IMR-90 (cell line): Measurements from ENCODE around the gene CDC20B. TPM values are rescaled to one million over a fixed set of nuclear protein-coding genes. Genes with fewer than 3 reads are reported as not detected.
A peak's percentile ranks its signal among the peaks of the same experiment; 100 is the strongest.

Experiments
- ATAC-seq: fragments of 200-7000 bp; cut with Tn5 transposase; 2 replicates; pipeline ENCODE4 v1.9.1; 2020; ENCODE audit warnings: low read depth, mild to moderate bottlenecking, moderate library complexity
- BruUV-seq: library from RNA; stranded (reverse); fragments of 400-500 nt; replicated peaks from 2 replicates; lab custom pipeline; 2021; lab: Mats Ljungman, UMichigan
- CTCF ChIA-PET: fragments of 300-600 bp; formaldehyde crosslinking; extraction: SDS; loops from one replicate; lab custom pipeline; 2021; ENCODE audit warnings: antibody characterized with exemption; lab: Yijun Ruan, JAX
- POLR2A ChIA-PET: fragments of 300-600 bp; sonication (Branson Sonifier 250); formaldehyde crosslinking; loops from one replicate; lab custom pipeline; 2022; ENCODE audit warnings: antibody characterized with exemption; ENCODE audit not compliant: unreplicated experiment; lab: Charles Lee
- DNase-seq: peaks from one replicate; pipeline ENCODE4 v3.0.0; 2013
- H2AFZ ChIP-seq: replicated peaks from 2 replicates; pipeline ENCODE3; 2013; ENCODE audit warnings: low read length, mild to moderate bottlenecking; ENCODE audit not compliant: poor library complexity
- H2AK5ac ChIP-seq: 2 replicates; pipeline ENCODE4 v1.6.1; 2013; ENCODE audit warnings: low read depth, low read length, inconsistent platforms
- H2AK9ac ChIP-seq: replicated peaks from 2 replicates; pipeline ENCODE3; 2013; ENCODE audit warnings: mild to moderate bottlenecking, low read depth, low read length, moderate library complexity; ENCODE audit not compliant: poor library complexity
- H2BK120ac ChIP-seq: 2 replicates; pipeline ENCODE4 v1.6.1; 2013; ENCODE audit warnings: low read depth, low read length, inconsistent platforms
- H2BK15ac ChIP-seq: 3 replicates; pipeline ENCODE4 v1.6.1; 2013; ENCODE audit warnings: low read depth, low read length, inconsistent platforms
- H2BK20ac ChIP-seq: 2 replicates; pipeline ENCODE4 v1.6.1; 2013; ENCODE audit warnings: low read depth, mild to moderate bottlenecking, inconsistent platforms, low read length, moderate library complexity
- H2BK5ac ChIP-seq: 2 replicates; pipeline ENCODE4 v1.6.1; 2013; ENCODE audit warnings: mild to moderate bottlenecking, low read depth, low read length, inconsistent platforms; ENCODE audit not compliant: poor library complexity, severe bottlenecking
- H3K14ac ChIP-seq: replicated peaks from 2 replicates; pipeline ENCODE4 v1.6.1; 2013; ENCODE audit warnings: low read depth, low read length, inconsistent platforms
- H3K18ac ChIP-seq: 2 replicates; pipeline ENCODE4 v1.6.1; 2013; ENCODE audit warnings: low read depth, low read length, control low read depth
- H3K23ac ChIP-seq: 2 replicates; pipeline ENCODE4 v1.6.1; 2013; ENCODE audit warnings: low read depth, low read length, inconsistent platforms
- H3K27ac ChIP-seq: 2 replicates; pipeline ENCODE4 v1.5.1; 2013; ENCODE audit warnings: mild to moderate bottlenecking, control low read depth, low read length; ENCODE audit not compliant: insufficient read depth
- H3K27me3 ChIP-seq: 2 replicates; pipeline ENCODE4 v1.6.1; 2013; ENCODE audit warnings: low read length; ENCODE audit not compliant: control insufficient read depth, insufficient read depth
- H3K36me3 ChIP-seq: 2 replicates; pipeline ENCODE4 v1.6.1; 2013; ENCODE audit warnings: low read length, mixed read lengths; ENCODE audit not compliant: control insufficient read depth, insufficient read depth
- H3K4ac ChIP-seq: 2 replicates; pipeline ENCODE4 v1.6.1; 2013; ENCODE audit warnings: low read depth, low read length, inconsistent platforms
- H3K4me1 ChIP-seq: 2 replicates; pipeline ENCODE4 v1.6.1; 2013; ENCODE audit warnings: low read length, mixed read lengths; ENCODE audit not compliant: control insufficient read depth, insufficient read depth
- H3K4me2 ChIP-seq: 2 replicates; pipeline ENCODE4 v1.6.1; 2013; ENCODE audit warnings: low read depth, mild to moderate bottlenecking, control low read depth, low read length, moderate library complexity
- H3K4me3 ChIP-seq: 2 replicates; pipeline ENCODE4 v1.5.1; 2013; ENCODE audit warnings: low read depth, mild to moderate bottlenecking, control low read depth, low read length, moderate library complexity; ENCODE audit not compliant: insufficient read depth
- H3K56ac ChIP-seq: 2 replicates; pipeline ENCODE4 v1.6.1; 2013; ENCODE audit warnings: low read length, inconsistent platforms; ENCODE audit not compliant: insufficient read depth; ENCODE audit errors: extremely low read depth
- H3K79me1 ChIP-seq, 2 experiments: 2 replicates each; pipeline ENCODE4 v1.6.1; 2013; ENCODE audit warnings: low read length in 2 of 2, inconsistent platforms in 1 of 2, low read depth in 1 of 2
- H3K9ac ChIP-seq: 2 replicates; pipeline ENCODE4 v1.6.1; 2013; ENCODE audit warnings: low read depth, low read length, control low read depth
- H3K9me1 ChIP-seq: 2 replicates; pipeline ENCODE4 v1.6.1; 2013; ENCODE audit warnings: low read length, inconsistent platforms; ENCODE audit not compliant: insufficient read depth
- H3K9me3 ChIP-seq: 2 replicates; pipeline ENCODE4 v1.6.1; 2013; ENCODE audit warnings: low read length; ENCODE audit not compliant: control insufficient read depth, insufficient read depth
- H4K20me1 ChIP-seq: 2 replicates; pipeline ENCODE4 v1.6.1; 2013; ENCODE audit warnings: low read length, inconsistent platforms; ENCODE audit not compliant: insufficient read depth
- H4K5ac ChIP-seq: 2 replicates; pipeline ENCODE4 v1.6.1; 2013; ENCODE audit warnings: mild to moderate bottlenecking, low read depth, low read length, control low read depth
- H4K8ac ChIP-seq, 2 experiments: 2 replicates each; pipeline ENCODE4 v1.6.1; 2013; ENCODE audit warnings: low read depth in 2 of 2, low read length in 2 of 2, control low read depth in 1 of 2, inconsistent platforms in 1 of 2
- H4K91ac ChIP-seq: 2 replicates; pipeline ENCODE4 v1.6.1; 2013; ENCODE audit warnings: low read depth, low read length, inconsistent platforms; ENCODE audit not compliant: insufficient read depth
- FOS ChIP-seq: fragments of 150-350 bp; IDR thresholded peaks from 2 replicates; pipeline ENCODE4 v1.6.1; 2016; ENCODE audit warnings: low read depth, low read length
- RAD21 ChIP-seq: IDR thresholded peaks from 2 replicates; pipeline ENCODE4 v1.6.1; 2012; ENCODE audit warnings: low read length, improper control_type of control experiment
- WGBS, 2 experiments: methylation state at CpG; one replicate each; pipeline versions ENCODE4 v1.1.5 to v1.1.7; 2013; ENCODE audit warnings: missing lambda C conversion rate in 2 of 2; ENCODE audit not compliant: insufficient read length in 1 of 2; ENCODE audit errors: extremely low coverage in 2 of 2; 5-methylcytosine and 5-hydroxymethylcytosine counted together
- dilution Hi-C: fragments of 300-500 bp; cut with HindIII; formaldehyde crosslinking; loops from one replicate; pipeline ENCODE4 v1.14.3; 2018; ENCODE audit warnings: low sequenced_read_pairs; ENCODE audit not compliant: unreplicated experiment
- in situ Hi-C: fragments of 300-500 bp; cut with MboI; formaldehyde crosslinking; loops from 3 replicates; pipeline ENCODE4 v1.14.3; 2019; ENCODE audit warnings: low sequenced_read_pairs, inconsistent platforms, mixed read lengths
- intact Hi-C: fragments of 100-400 bp; cut with micrococcal nuclease; formaldehyde crosslinking; loops from 2 replicates; pipeline ENCODE4 v1.10.0; 2022
- microRNA-seq, 2 experiments: library from miRNA; stranded (forward) in 1 of 2; unstranded in 1 of 2; fragments of 10-50 nt in 1 of 2; fragments of <30 nt in 1 of 2; gene quantifications in 1 of 2; microRNA quantifications in 1 of 2; one replicate each; pipeline versions ENCODE3 to v1.1.0; 2013 to 2020; ENCODE audit not compliant: insufficient read depth in 1 of 2, insufficient read length in 1 of 2, unreplicated experiment in 1 of 2
- polyA plus RNA-seq, 3 experiments: library from polyadenylated mRNA; depleted of rRNA; stranded (reverse); fragments of >200 nt; gene quantifications; 2 replicates each; pipeline ENCODE4 v1.2.3, GENCODE V29; 2012; ENCODE audit warnings: low replicate concordance in 1 of 3
- small RNA-seq, 5 experiments: library from RNA; depleted of rRNA; stranded (forward); fragments of <200 nt; gene quantifications; one replicate each; pipeline ENCODE3, GENCODE V24; 2012
- total RNA-seq: library from RNA; depleted of rRNA; stranded (reverse); fragments of >200 nt; gene quantifications from 2 replicates; pipeline ENCODE4 v1.2.3, GENCODE V29; 2012; rRNA removed

The CDC20B gene
- total and polyA plus RNA-seq, 2 of the 4 experiments (the other 2 are of a cell fraction), result not detected

GRCh38 chr5:55063220-55063863, 109.6 kb downstream of the CDC20B start:
- Histone ChIP-seq H2BK5ac (no peak overlapping the region), H2BK15ac (no peak overlapping the region), H4K8ac (no peak overlapping the region), H2AK9ac (no peak overlapping the region), H3K27ac (no peak overlapping the region), H3K4me1 (peaks cover 3% of the 10 kb centered on the region; the same call in 1 of the 2 replicates), H3K4me3 (no peak overlapping the region), H3K18ac (no peak overlapping the region; the same call in 1 of the 2 replicates), H3K79me1 (no peaks in the 10 kb centered on the region), H2BK120ac (0 out of 2 replicates have a peak overlapping the region, but pooled peaks have one; percentile 9), H2AK5ac (no peak overlapping the region), H3K36me3 (no peaks in the 10 kb centered on the region), H3K56ac (no peak overlapping the region), H3K4ac (no peak overlapping the region), H3K14ac (no peak overlapping the region), H4K5ac (no peak overlapping the region), H4K91ac (no peak overlapping the region), H3K4me2 (no peak overlapping the region), H3K27me3 (peaks cover 7% of the 10 kb centered on the region), H3K9ac (no peak overlapping the region), H2BK20ac (no peak overlapping the region), H4K20me1 (no peaks in the 10 kb centered on the region; the same call in 1 of the 2 replicates), H3K23ac (no peak overlapping the region), H3K9me1 (peaks cover 5% of the 10 kb centered on the region), H3K9me3 (no peaks in the 10 kb centered on the region), H2AFZ (no peak overlapping the region)
- TF ChIP-seq RAD21, result no peak
- 0 out of 2 replicates have a peak, but pooled peaks have one; percentile 4 for TF ChIP-seq FOS
- POLR2A ChIA-PET, result no interaction called here
- CTCF ChIA-PET, result no interaction called here
- 83% methylated on average over 1 of the region's 5 CpGs; no CpG with 5 or more reads in 1 of the 2 experiments for WGBS, 2 experiments
- in situ Hi-C loops (no loop called here), dilution Hi-C loops (no loop called here), intact Hi-C loops (no loop called here)
- ATAC-seq (peak; percentile 37), DNase-seq (peak; percentile 58)
- no TSS peak for BruUV-seq

Small RNAs within 50 kb of the gene (microRNA-seq; reads per million reads assigned to microRNA genes)
- gene MIR449A (0 to 8.0 reads per million in 2 experiments), gene MIR449B (0 reads per million in 2 experiments), gene MIR449C (0.73 to 1.0 reads per million in 2 experiments)

Small RNAs within 50 kb of the gene (small RNA-seq; reads per million reads assigned to genes)
- gene MIR449A (0 to 8.7 (median 7.0) reads per million in 5 experiments), gene MIR449B (0 reads per million in 5 experiments), gene MIR449C (0 to 3.5 (median 0.15) reads per million in 5 experiments)

Other genes with a start within 250 kb of the CDC20B start
- gene ESM1, start 187.6 kb downstream of the CDC20B start, total RNA-seq, result 8.9 and 10.2 TPM in 2 replicates
- 5.6 and 7.1 TPM in 2 replicates for gene ESM1, start 187.6 kb downstream of the CDC20B start, polyA plus RNA-seq (2012; rRNA removed)
- not detected in 2 replicates for gene GZMK, start 148.9 kb downstream of the CDC20B start, total RNA-seq
- not detected in 2 replicates for gene GZMK, start 148.9 kb downstream of the CDC20B start, polyA plus RNA-seq (2012; rRNA removed)
- not detected in 2 replicates for gene GZMA, start 70.5 kb downstream of the CDC20B start, total RNA-seq
- not detected in 2 replicates for gene GZMA, start 70.5 kb downstream of the CDC20B start, polyA plus RNA-seq (2012; rRNA removed)
- 166 and 201 TPM in 2 replicates for gene GPX8, start 13.0 kb downstream of the CDC20B start, total RNA-seq
- 99.6 and 131 TPM in 2 replicates for gene GPX8, start 13.0 kb downstream of the CDC20B start, polyA plus RNA-seq (2012; rRNA removed)
- gene MCIDAS, start 54.1 kb upstream of the CDC20B start, total RNA-seq, result not detected in 2 replicates
- gene MCIDAS, start 54.1 kb upstream of the CDC20B start, polyA plus RNA-seq (2012; rRNA removed), result not detected in 2 replicates
- not detected in 2 replicates for gene CCNO, start 60.4 kb upstream of the CDC20B start, total RNA-seq
- gene CCNO, start 60.4 kb upstream of the CDC20B start, polyA plus RNA-seq (2012; rRNA removed), result 0.09 and 0.14 TPM in 2 replicates
- gene DHX29, start 134.5 kb upstream of the CDC20B start, total RNA-seq, result 25.6 and 35.6 TPM in 2 replicates
- gene DHX29, start 134.5 kb upstream of the CDC20B start, polyA plus RNA-seq (2012; rRNA removed), result 7.0 and 9.5 TPM in 2 replicates
- 33.2 and 83.3 TPM in 2 replicates for gene MTREX, start 134.8 kb upstream of the CDC20B start, total RNA-seq
- gene MTREX, start 134.8 kb upstream of the CDC20B start, polyA plus RNA-seq (2012; rRNA removed), result 19.8 and 22.1 TPM in 2 replicates